Osteoblast (primary cell): Measurements from ENCODE around the gene SIRPB1. TPM values are rescaled to one million over a fixed set of nuclear protein-coding genes. Genes with fewer than 3 reads are reported as not detected.

Source experiments
- DNase-seq: peaks from one replicate; pipeline ENCODE4 v3.0.0; 2011; ENCODE audit warnings: low spot score, mixed read lengths; ENCODE audit not compliant: insufficient read length; ENCODE audit errors: missing footprints
- H2AFZ ChIP-seq: 2 replicates; pipeline ENCODE4 v1.6.0; 2011; ENCODE audit warnings: mild to moderate bottlenecking, low read length
- H3K27ac ChIP-seq: 2 replicates; pipeline ENCODE4 v1.5.1; 2011; ENCODE audit warnings: mild to moderate bottlenecking, low read depth, low read length, moderate library complexity
- H3K27me3 ChIP-seq: 2 replicates; pipeline ENCODE4 v1.6.0; 2012; ENCODE audit warnings: mild to moderate bottlenecking, control low read depth, inconsistent platforms, low read length, moderate library complexity; ENCODE audit not compliant: insufficient read depth
- H3K36me3 ChIP-seq: 2 replicates; pipeline ENCODE4 v1.5.1; 2011; ENCODE audit warnings: mild to moderate bottlenecking, low read length, control low read depth, moderate library complexity; ENCODE audit not compliant: insufficient read depth
- H3K4me1 ChIP-seq: 2 replicates; pipeline ENCODE4 v1.5.1; 2011; ENCODE audit warnings: mild to moderate bottlenecking, low read length, control low read depth, moderate library complexity; ENCODE audit not compliant: insufficient read depth
- H3K4me2 ChIP-seq: 2 replicates; pipeline ENCODE4 v1.6.0; 2011; ENCODE audit warnings: mild to moderate bottlenecking, low read length; ENCODE audit not compliant: insufficient read depth
- H3K4me3 ChIP-seq: fragments of 200-600 bp; sonication (generic); 3 replicates; pipeline ENCODE4 v1.5.1; 2012; ENCODE audit warnings: mild to moderate bottlenecking, low read length, inconsistent platforms; ENCODE audit not compliant: insufficient read depth
- H3K79me2 ChIP-seq: 2 replicates; pipeline ENCODE4 v1.6.0; 2012; ENCODE audit warnings: mild to moderate bottlenecking, low read length, control low read depth, inconsistent platforms; ENCODE audit not compliant: insufficient read depth
- H3K9me3 ChIP-seq: 2 replicates; pipeline ENCODE4 v1.5.1; 2011; ENCODE audit warnings: low read depth, low read length, control low read depth
- H4K20me1 ChIP-seq: 2 replicates; pipeline ENCODE4 v1.6.0; 2012; ENCODE audit warnings: mild to moderate bottlenecking, low read length, control low read depth; ENCODE audit not compliant: insufficient read depth
- CTCF ChIP-seq: IDR thresholded peaks from 2 replicates; pipeline ENCODE4 v1.5.1; 2011; ENCODE audit warnings: mild to moderate bottlenecking, low read depth, low read length, moderate library complexity; ENCODE audit errors: extremely low read depth
- total RNA-seq: library from RNA; depleted of rRNA; stranded (reverse); fragments of >200 nt; gene quantifications from 2 replicates; pipeline ENCODE4 v1.2.3, GENCODE V29; 2012

SIRPB1 gene
- total RNA-seq, 1 donor, result 0.72 TPM

- H3K4me2 ChIP-seq, result no peak overlapping the region
- no peak overlapping the region for H3K27ac ChIP-seq
- H3K4me3 ChIP-seq, result no peak overlapping the region
- H3K36me3 ChIP-seq, result no peaks in the 10 kb centered on the region
- H3K4me1 ChIP-seq, result no peaks in the 10 kb centered on the region
- DNase-seq, result no peak
- H3K79me2 ChIP-seq, result no peaks in the 10 kb centered on the region
- peaks cover 7% of the 10 kb centered on the region for H3K27me3 ChIP-seq
- no peak for TF ChIP-seq CTCF
- no peaks in the 10 kb centered on the region for H4K20me1 ChIP-seq
- no peak overlapping the region for H2AFZ ChIP-seq
- H3K9me3 ChIP-seq, result no peaks in the 10 kb centered on the region
Measured at GRCh38 chr20:1652960-1653359, 33.2 kb upstream of the SIRPB1 start.

GRCh38 chr20:1652104-1652503 is 32.3 kb upstream of the SIRPB1 start:
- H3K27ac ChIP-seq, result no peak overlapping the region
- DNase-seq, result no peak
- H3K4me3 ChIP-seq, result no peak overlapping the region
- H3K36me3 ChIP-seq, result no peaks in the 10 kb centered on the region
- H3K4me1 ChIP-seq, result no peaks in the 10 kb centered on the region
- H3K9me3 ChIP-seq, result no peaks in the 10 kb centered on the region
- H3K27me3 ChIP-seq, result peaks cover 2% of the 10 kb centered on the region
- no peak overlapping the region for H2AFZ ChIP-seq
- H3K79me2 ChIP-seq, result no peaks in the 10 kb centered on the region
- no peak for TF ChIP-seq CTCF
- no peak overlapping the region for H3K4me2 ChIP-seq
- H4K20me1 ChIP-seq, result no peaks in the 10 kb centered on the region

- H3K27ac ChIP-seq, result no peak overlapping the region
- no peaks in the 10 kb centered on the region for H3K36me3 ChIP-seq
- no peaks in the 10 kb centered on the region for H3K9me3 ChIP-seq
- no peak overlapping the region for H3K4me3 ChIP-seq
- H3K27me3 ChIP-seq, result peaks cover 2% of the 10 kb centered on the region
- no peak for DNase-seq
- H3K4me1 ChIP-seq, result no peaks in the 10 kb centered on the region
- H2AFZ ChIP-seq, result no peak overlapping the region
- no peaks in the 10 kb centered on the region for H4K20me1 ChIP-seq
- no peak for TF ChIP-seq CTCF
- H3K79me2 ChIP-seq, result no peaks in the 10 kb centered on the region
- H3K4me2 ChIP-seq, result no peak overlapping the region
Measured at GRCh38 chr20:1651268-1652058, 31.7 kb upstream of the SIRPB1 start.

GRCh38 chr20:1648101-1648500 is 28.3 kb upstream of the SIRPB1 start:
- no peak overlapping the region for H3K4me3 ChIP-seq
- no peak overlapping the region for H3K4me2 ChIP-seq
- DNase-seq, result no peak
- H4K20me1 ChIP-seq, result no peaks in the 10 kb centered on the region
- no peak overlapping the region for H2AFZ ChIP-seq
- H3K9me3 ChIP-seq, result no peaks in the 10 kb centered on the region
- peaks cover 8% of the 10 kb centered on the region for H3K27me3 ChIP-seq
- no peaks in the 10 kb centered on the region for H3K79me2 ChIP-seq
- no peaks in the 10 kb centered on the region for H3K36me3 ChIP-seq
- no peaks in the 10 kb centered on the region for H3K4me1 ChIP-seq
- H3K27ac ChIP-seq, result no peak overlapping the region
- no peak for TF ChIP-seq CTCF
